Colonic mucosa (tissue), 4 donors: ENCODE measurements around the gene PROK2. TPM values are rescaled to one million over a fixed set of nuclear protein-coding genes. Genes with fewer than 3 reads are reported as not detected.

ENCODE experiments used
- DNase-seq: peaks from one replicate; pipeline ENCODE4 v3.0.0-alpha.2; 2020
- H3K27ac ChIP-seq: fragments of 200-600 bp; one replicate; pipeline ENCODE4 v1.8.0; 2021
- H3K27me3 ChIP-seq: fragments of 200-600 bp; one replicate; pipeline ENCODE4 v1.8.0; 2021
- H3K36me3 ChIP-seq: fragments of 200-600 bp; one replicate; pipeline ENCODE4 v1.8.0; 2021
- H3K4me1 ChIP-seq: fragments of 200-600 bp; one replicate; pipeline ENCODE4 v1.8.0; 2021; ENCODE audit warnings: mild to moderate bottlenecking
- H3K4me3 ChIP-seq: fragments of 200-600 bp; one replicate; pipeline ENCODE4 v1.8.0; 2021
- H3K9ac ChIP-seq, 2 donors: one replicate each; pipeline ENCODE4 v1.7.0; 2013; ENCODE audit warnings: control low read depth in 2 of 2, low read depth in 2 of 2, low read length in 2 of 2
- H3K9me3 ChIP-seq: fragments of 200-600 bp; one replicate; pipeline ENCODE4 v1.8.0; 2021
- CTCF ChIP-seq: fragments of 200-600 bp; IDR thresholded peaks from one replicate; pipeline ENCODE4 v1.8.0; 2022; ENCODE audit warnings: antibody characterized with exemption, mild to moderate bottlenecking
- intact Hi-C: fragments of 100-400 bp; cut with DNase I; formaldehyde crosslinking; loops from one replicate; pipeline ENCODE4 v1.14.1; 2022
- total RNA-seq, 2 donors: library from RNA; stranded (reverse); fragmentation: NEBNext Ultra II Directional in 1 of 2; extraction: Animal tissue kit (Norgen Biotek cat#: 25700) in 1 of 2; gene quantifications; one replicate each; pipeline ENCODE4 v1.2.1, GENCODE V29; 2021
- donor health status: healthy.
- donor health status: DM: no; HTN: no; CAD: no.
- donor health status: DM: no; HTN: no; CAD: no.

Gene PROK2
- total RNA-seq, 2 donors from 2014 or later, result 0.35 TPM; not detected in 1

- Histone ChIP-seq H3K9me3 (no peaks in the 10 kb centered on the region), H3K36me3 (no peaks in the 10 kb centered on the region), H3K27ac (no peak overlapping the region), H3K4me1 (no peaks in the 10 kb centered on the region), H3K27me3 (peaks cover 35% of the 10 kb centered on the region), H3K4me3 (no peak overlapping the region), H3K9ac (no peak overlapping the region)
- no peak for TF ChIP-seq CTCF
- intact Hi-C loops, result no loop called here
- DNase-seq, result no peak
These were observed 3.0 kb upstream of the PROK2 start for GRCh38 chr3:71787851-71788405.

GRCh38 chr3:71786551-71786950 is 1.6 kb upstream of the PROK2 start:
- intact Hi-C loops, result no loop called here
- peaks cover 38% of the 10 kb centered on the region for H3K27me3 ChIP-seq
- no peak overlapping the region for H3K27ac ChIP-seq
- H3K36me3 ChIP-seq, result no peaks in the 10 kb centered on the region
- H3K9me3 ChIP-seq, result no peaks in the 10 kb centered on the region
- H3K4me3 ChIP-seq, result no peak overlapping the region
- H3K4me1 ChIP-seq, result no peaks in the 10 kb centered on the region
- DNase-seq, result no peak
- no peak for TF ChIP-seq CTCF
- no peak overlapping the region for H3K9ac ChIP-seq

GRCh38 chr3:71786217-71786549 is 1.2 kb upstream of the PROK2 start:
- no peak for TF ChIP-seq CTCF
- H3K27ac ChIP-seq, result no peak overlapping the region
- no peaks in the 10 kb centered on the region for H3K36me3 ChIP-seq
- no peaks in the 10 kb centered on the region for H3K4me1 ChIP-seq
- no peak for DNase-seq
- no peak overlapping the region for H3K9ac ChIP-seq
- intact Hi-C loops, result no loop called here
- H3K27me3 ChIP-seq, result peaks cover 41% of the 10 kb centered on the region
- H3K4me3 ChIP-seq, result no peak overlapping the region
- H3K9me3 ChIP-seq, result no peaks in the 10 kb centered on the region

- no peaks in the 10 kb centered on the region for H3K36me3 ChIP-seq
- H3K27ac ChIP-seq, result no peak overlapping the region
- H3K4me3 ChIP-seq, result no peak overlapping the region
- no peaks in the 10 kb centered on the region for H3K9me3 ChIP-seq
- intact Hi-C loops, result no loop called here
- no peak for TF ChIP-seq CTCF
- no peaks in the 10 kb centered on the region for H3K4me1 ChIP-seq
- no peak overlapping the region for H3K9ac ChIP-seq
- DNase-seq, result no peak
- H3K27me3 ChIP-seq, result peaks cover 41% of the 10 kb centered on the region
These were observed 726 bp upstream of the PROK2 start for GRCh38 chr3:71785532-71786216.

GRCh38 chr3:71784201-71784913 is 591 bp downstream of the PROK2 start:
- H3K27me3 ChIP-seq, result peaks cover 41% of the 10 kb centered on the region
- DNase-seq, result no peak
- H3K9me3 ChIP-seq, result no peaks in the 10 kb centered on the region

More at GRCh38 chr3:71784201-71784913, 591 bp downstream of the PROK2 start:
- TF ChIP-seq CTCF, result no peak
- intact Hi-C loops, result no loop called here
- Histone ChIP-seq H3K27ac (no peak overlapping the region), H3K4me3 (peak overlapping the region; percentile 31), H3K4me1 (no peaks in the 10 kb centered on the region), H3K36me3 (no peaks in the 10 kb centered on the region), H3K9ac (no peak overlapping the region)
